H1 (cell line): ENCODE data around the gene CFAP97D2. TPM values are rescaled to one million over a fixed set of nuclear protein-coding genes. Genes with fewer than 3 reads are reported as not detected.

ENCODE experiments used
- CTCF ChIA-PET: fragments of 300-600 bp; sonication (Branson Sonifier 250); formaldehyde crosslinking; loops from one replicate; lab custom pipeline; 2021; ENCODE audit not compliant: partially characterized antibody; lab: Charles Lee
- POLR2A ChIA-PET: fragments of 300-600 bp; sonication (Branson Sonifier 250); formaldehyde crosslinking; loops from one replicate; lab custom pipeline; 2021; ENCODE audit warnings: inconsistent platforms; ENCODE audit not compliant: partially characterized antibody; lab: Charles Lee
- DNase-seq, 2 experiments: peaks; one replicate each; pipeline versions ENCODE4 v3.0.0 to v3.0.0-alpha.2; 2010 to 2022; ENCODE audit warnings: low spot score in 2 of 2, low read depth in 1 of 2, mixed read lengths in 1 of 2
- FAIRE-seq: peaks from 2 replicates; lab custom pipeline; 2011; peaks lifted over from hg19 to GRCh38; lab: Jason Lieb, UNC
- H2AFZ ChIP-seq: 2 replicates; pipeline ENCODE4 v1.8.1; 2012; ENCODE audit warnings: low read length, inconsistent platforms
- H2AK5ac ChIP-seq: 2 replicates; pipeline ENCODE4 v1.6.1; 2013; ENCODE audit warnings: low read depth, low read length
- H2BK120ac ChIP-seq: replicated peaks from 2 replicates; pipeline ENCODE3; 2013; ENCODE audit warnings: low read depth, low read length, inconsistent platforms
- H2BK12ac ChIP-seq: 2 replicates; pipeline ENCODE4 v1.6.1; 2013; ENCODE audit warnings: low read depth, low read length
- H2BK15ac ChIP-seq: 2 replicates; pipeline ENCODE4 v1.6.1; 2013; ENCODE audit warnings: low read length
- H2BK20ac ChIP-seq: 2 replicates; pipeline ENCODE4 v1.6.1; 2013; ENCODE audit warnings: low read length
- H2BK5ac ChIP-seq: 2 replicates; pipeline ENCODE4 v1.6.1; 2013; ENCODE audit warnings: low read depth, low read length
- H3K14ac ChIP-seq: 2 replicates; pipeline ENCODE4 v1.6.1; 2013; ENCODE audit warnings: inconsistent platforms; ENCODE audit not compliant: insufficient read length
- H3K18ac ChIP-seq: 2 replicates; pipeline ENCODE4 v1.6.1; 2013; ENCODE audit warnings: low read length; ENCODE audit errors: extremely low read depth
- H3K23ac ChIP-seq: 2 replicates; pipeline ENCODE4 v1.6.1; 2013; ENCODE audit warnings: inconsistent platforms; ENCODE audit not compliant: insufficient read length
- H3K23me2 ChIP-seq: 2 replicates; pipeline ENCODE4 v1.6.1; 2013; ENCODE audit warnings: low read depth, low read length
- H3K27ac ChIP-seq: 2 replicates; pipeline ENCODE4 v1.6.1; 2011; ENCODE audit warnings: low read depth, low read length, inconsistent platforms
- H3K27me3 ChIP-seq, 4 experiments: replicated peaks in 1 of 4; 1 replicate in 1 of 4; 2 replicates in 3 of 4; pipeline versions ENCODE4 v1.6.1 to v1.8.1; 2011 to 2013; ENCODE audit warnings: low read length in 3 of 4, mild to moderate bottlenecking in 3 of 4, inconsistent platforms in 2 of 4, mixed read lengths in 2 of 4, moderate library complexity in 1 of 4; ENCODE audit not compliant: control insufficient read depth in 3 of 4, insufficient read depth in 3 of 4; ENCODE audit errors: extremely low read depth in 1 of 4
- H3K36me3 ChIP-seq, 4 experiments: 2 replicates each; pipeline versions ENCODE4 v1.6.1 to v1.8.1; 2011 to 2013; ENCODE audit warnings: mild to moderate bottlenecking in 4 of 4, low read length in 3 of 4, moderate library complexity in 2 of 4, control low read depth in 1 of 4, inconsistent platforms in 1 of 4; ENCODE audit not compliant: insufficient read depth in 4 of 4, control insufficient read depth in 2 of 4
- H3K4ac ChIP-seq: replicated peaks from 2 replicates; pipeline ENCODE3; 2013; ENCODE audit warnings: low read length, low read depth, mixed read lengths, inconsistent platforms; ENCODE audit not compliant: insufficient read length
- H3K4me1 ChIP-seq, 4 experiments: replicated peaks in 1 of 4; 1 replicate in 1 of 4; 2 replicates in 3 of 4; pipeline versions ENCODE4 v1.6.1 to v1.8.1; 2011 to 2013; ENCODE audit warnings: low read length in 3 of 4, inconsistent platforms in 2 of 4, mixed read lengths in 1 of 4; ENCODE audit not compliant: insufficient read depth in 4 of 4, control insufficient read depth in 3 of 4
- H3K4me2 ChIP-seq, 2 experiments: 2 replicates each; pipeline versions ENCODE4 v1.6.1 to v1.8.1; 2011 to 2013; ENCODE audit warnings: low read depth in 2 of 2, low read length in 2 of 2, control low read depth in 1 of 2, inconsistent platforms in 1 of 2, mild to moderate bottlenecking in 1 of 2; ENCODE audit not compliant: insufficient read depth in 1 of 2
- H3K4me3 ChIP-seq, 4 experiments: fragments of 200-600, 300-600 bp in 1 of 4; sonication (generic), shearing (Covaris generic), sonication (Bioruptor Twin) in 1 of 4; 2 replicates each; pipeline versions ENCODE4 v1.5.1 to v1.8.1; 2011 to 2016; ENCODE audit warnings: low read length in 4 of 4, low read depth in 3 of 4, control low read depth in 2 of 4, inconsistent platforms in 2 of 4, mild to moderate bottlenecking in 2 of 4, mixed read lengths in 1 of 4, moderate library complexity in 1 of 4; ENCODE audit not compliant: insufficient read depth in 2 of 4; ENCODE audit errors: extremely low read depth in 1 of 4
- H3K56ac ChIP-seq: replicated peaks from 2 replicates; pipeline ENCODE3; 2013; ENCODE audit warnings: low read depth, mild to moderate bottlenecking, mixed read lengths, low read length, inconsistent platforms; ENCODE audit not compliant: insufficient read length
- H3K79me1 ChIP-seq: 2 replicates; pipeline ENCODE4 v1.6.1; 2013; ENCODE audit warnings: low read depth, low read length, control low read depth
- H3K79me2 ChIP-seq, 2 experiments: 2 replicates each; pipeline versions ENCODE4 v1.6.1 to v1.8.1; 2012 to 2013; ENCODE audit warnings: low read length in 2 of 2, mild to moderate bottlenecking in 2 of 2, inconsistent platforms in 1 of 2; ENCODE audit not compliant: insufficient read depth in 2 of 2, control insufficient read depth in 1 of 2
- H3K9ac ChIP-seq, 4 experiments: replicated peaks in 1 of 4; 1 replicate in 1 of 4; 2 replicates in 3 of 4; pipeline versions ENCODE4 v1.6.1 to v1.8.1; 2011 to 2013; ENCODE audit warnings: low read depth in 3 of 4, low read length in 3 of 4, control low read depth in 2 of 4, mild to moderate bottlenecking in 2 of 4, moderate library complexity in 2 of 4, inconsistent platforms in 1 of 4; ENCODE audit errors: extremely low read depth in 1 of 4
- H3K9me3 ChIP-seq, 2 experiments: 2 replicates each; pipeline versions ENCODE4 v1.6.1 to v1.8.1; 2012 to 2013; ENCODE audit warnings: mild to moderate bottlenecking in 2 of 2, moderate library complexity in 2 of 2, control low read depth in 1 of 2, inconsistent platforms in 1 of 2, low read depth in 1 of 2, low read length in 1 of 2, mixed read lengths in 1 of 2; ENCODE audit not compliant: insufficient read depth in 2 of 2
- H4K20me1 ChIP-seq, 2 experiments: replicated peaks in 1 of 2; 2 replicates each; pipeline versions ENCODE3 to v1.8.1; 2011 to 2013; ENCODE audit warnings: inconsistent platforms in 2 of 2, low read length in 2 of 2, mild to moderate bottlenecking in 1 of 2; ENCODE audit not compliant: insufficient read depth in 2 of 2, control insufficient read depth in 1 of 2
- H4K5ac ChIP-seq: 2 replicates; pipeline ENCODE4 v1.6.1; 2013; ENCODE audit warnings: low read length, low read depth, mixed read lengths, inconsistent platforms; ENCODE audit not compliant: insufficient read length
- H4K8ac ChIP-seq: 2 replicates; pipeline ENCODE4 v1.8.0; 2013; ENCODE audit warnings: mild to moderate bottlenecking, moderate library complexity, low read length, inconsistent platforms; ENCODE audit not compliant: insufficient read depth; ENCODE audit errors: extremely low read depth
- H4K91ac ChIP-seq: replicated peaks from 2 replicates; pipeline ENCODE3; 2013; ENCODE audit warnings: low read length, mixed read lengths, inconsistent platforms; ENCODE audit not compliant: insufficient read length
- NANOG ChIP-seq: IDR thresholded peaks from 2 replicates; pipeline ENCODE4 v1.6.1; 2011; ENCODE audit warnings: low read length, low read depth, mild to moderate bottlenecking, inconsistent platforms; ENCODE audit not compliant: insufficient read depth, poor library complexity, severe bottlenecking
- WGBS, 2 experiments: shearing (Covaris generic) in 1 of 2; methylation state at CpG; one replicate each; pipeline versions ENCODE4 v1.1.6 to v1.1.7; 2013 to 2015; ENCODE audit warnings: low lambda C conversion rate in 2 of 2, mixed read lengths in 2 of 2, inconsistent platforms in 1 of 2, low coverage in 1 of 2, missing lambda C conversion rate in 1 of 2; ENCODE audit not compliant: insufficient replicate concordance in 2 of 2, insufficient coverage in 1 of 2, insufficient read length in 1 of 2; ENCODE audit errors: extremely low coverage in 1 of 2, missing lambda C conversion rate in 1 of 2; 5-methylcytosine and 5-hydroxymethylcytosine counted together
- polyA plus RNA-seq, 7 experiments: library from polyadenylated mRNA; depleted of rRNA in 3 of 7; stranded (reverse) in 5 of 7; unstranded in 2 of 7; fragments of >200 nt in 5 of 7; fragments of 200-250 nt in 2 of 7; gene quantifications; 1 replicate in 5 of 7; 2 replicates in 1 of 7; 4 replicates in 1 of 7; pipeline versions ENCODE4 v1.2.1 to v1.2.3, GENCODE V29; 2011 to 2013; ENCODE audit warnings: missing spikeins in 2 of 7, mixed read lengths in 2 of 7
- total RNA-seq: library from RNA; stranded (reverse); fragmentation: NEBNext Ultra II Directional; extraction: Animal tissue kit (Norgen Biotek cat#: 25700); gene quantifications from 2 replicates; pipeline ENCODE4 v1.2.1, GENCODE V29; 2021

Gene CFAP97D2
- total and polyA plus RNA-seq, 2 of the 8 experiments (the other 6 are each of a cell fraction or from before 2014, with no cell fraction given) = not detected

GRCh38 chr13:114146173-114146572, 32.9 kb upstream of the CFAP97D2 start:
- no peak overlapping the region for H2BK20ac ChIP-seq
- WGBS, 2 experiments = 92% methylated on average over 14 of the region's 14 CpGs; no CpG with 5 or more reads in 1 of the 2 experiments
- H3K4me3 ChIP-seq = no peak overlapping the region
- H3K9ac ChIP-seq = no peak overlapping the region
- no peak overlapping the region for H4K91ac ChIP-seq
- no peak overlapping the region for H4K8ac ChIP-seq
- no peak overlapping the region for H4K5ac ChIP-seq
- peaks cover 9% of the 10 kb centered on the region for H3K23me2 ChIP-seq
- no peak overlapping the region for H3K18ac ChIP-seq
- no peak overlapping the region for H3K14ac ChIP-seq
- ChIA-PET CTCF (interaction anchor here (0.6 to 2.4 kb wide), 14 partner anchors 9 to 406 kb away, joined by 3 to 13 read pairs (median 3); partner anchors contain the start of gene CFAP97D2), POLR2A (no interaction called here)
- no peak overlapping the region for H2BK5ac ChIP-seq
- peaks cover 0 to 3% (median 1%) of the 10 kb centered on the region in 4 experiments; a peak in 2 of 7 replicates for H3K4me1 ChIP-seq
- H3K56ac ChIP-seq = no peak overlapping the region
- no peaks in the 10 kb centered on the region for H3K79me2 ChIP-seq
- FAIRE-seq = no peak
- no peak overlapping the region for H3K23ac ChIP-seq
- H2BK15ac ChIP-seq = no peak overlapping the region
- peaks cover 0 to 10% of the 10 kb centered on the region in 2 experiments for H4K20me1 ChIP-seq
- H3K9me3 ChIP-seq = no peaks in the 10 kb centered on the region
- no peak overlapping the region for H2BK12ac ChIP-seq
- no peak overlapping the region for H2BK120ac ChIP-seq
- no peaks in the 10 kb centered on the region for H3K79me1 ChIP-seq
- no peak overlapping the region for H2AK5ac ChIP-seq
- H2AFZ ChIP-seq = no peak overlapping the region
- H3K4me2 ChIP-seq = no peak overlapping the region
- no peaks in the 10 kb centered on the region for H3K27me3 ChIP-seq
- no peaks in the 10 kb centered on the region; a peak in 1 of 8 replicates for H3K36me3 ChIP-seq
- H3K27ac ChIP-seq = no peak overlapping the region
- H3K4ac ChIP-seq = no peak overlapping the region
- no peak for DNase-seq
- TF ChIP-seq NANOG = no peak
